ENCODE measurements around the gene PIGT.

DNA sequence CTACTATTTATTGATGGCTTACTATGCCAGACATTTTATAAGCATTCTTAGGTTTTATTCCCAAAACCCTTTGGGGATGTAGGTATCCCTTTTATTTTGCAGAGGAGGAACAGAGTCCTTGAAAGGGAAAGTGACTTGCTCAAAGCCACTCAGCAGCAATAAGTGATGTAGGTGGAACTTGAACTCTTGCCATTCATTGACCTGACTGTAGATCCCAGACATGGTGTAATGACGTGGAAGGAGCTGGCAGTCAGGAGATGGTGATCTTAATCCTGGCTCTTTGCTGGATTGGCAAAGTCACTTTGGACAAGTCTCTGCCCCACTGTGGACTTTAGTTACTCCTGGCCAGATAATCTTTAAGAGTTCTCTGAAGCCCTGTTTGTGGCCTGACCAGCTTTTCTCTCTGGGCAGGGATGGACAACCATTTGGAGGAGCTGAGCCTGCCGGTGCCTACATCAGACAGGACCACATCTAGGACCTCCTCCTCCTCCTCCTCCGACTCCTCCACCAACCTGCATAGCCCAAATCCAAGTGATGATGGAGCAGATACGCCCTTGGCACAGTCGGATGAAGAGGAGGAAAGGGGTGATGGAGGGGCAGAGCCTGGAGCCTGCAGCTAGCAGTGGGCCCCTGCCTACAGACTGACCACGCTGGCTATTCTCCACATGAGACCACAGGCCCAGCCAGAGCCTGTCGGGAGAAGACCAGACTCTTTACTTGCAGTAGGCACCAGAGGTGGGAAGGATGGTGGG is 6.2 kb upstream of the PIGT start:
- TF ChIP-seq, protein P1, sequence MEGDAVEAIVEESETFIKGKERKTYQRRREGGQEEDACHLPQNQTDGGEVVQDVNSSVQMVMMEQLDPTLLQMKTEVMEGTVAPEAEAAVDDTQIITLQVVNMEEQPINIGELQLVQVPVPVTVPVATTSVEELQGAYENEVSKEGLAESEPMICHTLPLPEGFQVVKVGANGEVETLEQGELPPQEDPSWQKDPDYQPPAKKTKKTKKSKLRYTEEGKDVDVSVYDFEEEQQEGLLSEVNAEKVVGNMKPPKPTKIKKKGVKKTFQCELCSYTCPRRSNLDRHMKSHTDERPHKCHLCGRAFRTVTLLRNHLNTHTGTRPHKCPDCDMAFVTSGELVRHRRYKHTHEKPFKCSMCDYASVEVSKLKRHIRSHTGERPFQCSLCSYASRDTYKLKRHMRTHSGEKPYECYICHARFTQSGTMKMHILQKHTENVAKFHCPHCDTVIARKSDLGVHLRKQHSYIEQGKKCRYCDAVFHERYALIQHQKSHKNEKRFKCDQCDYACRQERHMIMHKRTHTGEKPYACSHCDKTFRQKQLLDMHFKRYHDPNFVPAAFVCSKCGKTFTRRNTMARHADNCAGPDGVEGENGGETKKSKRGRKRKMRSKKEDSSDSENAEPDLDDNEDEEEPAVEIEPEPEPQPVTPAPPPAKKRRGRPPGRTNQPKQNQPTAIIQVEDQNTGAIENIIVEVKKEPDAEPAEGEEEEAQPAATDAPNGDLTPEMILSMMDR (conservative IDR thresholded peaks at IDR 0.05; ENCODE audit: low read length), result no peak
- no peak for TF ChIP-seq EZH2phosphoT487 (IDR thresholded peaks at IDR 0.05; ENCODE audit: borderline replicate concordance, low read depth, low read length)
